GM12891 (cell line): ENCODE data around the gene EBF4.

Source experiments
- DNase-seq: peaks from one replicate; pipeline ENCODE4 v3.0.0; 2011; ENCODE audit warnings: low spot score; ENCODE audit not compliant: insufficient read length
- FAIRE-seq: peaks from 2 replicates; lab custom pipeline; 2011; peaks lifted over from hg19 to GRCh38; lab: Jason Lieb, UNC
- PAX5 ChIP-seq: IDR thresholded peaks from 2 replicates; pipeline ENCODE4 v1.6.1; 2011; ENCODE audit warnings: low read length, moderate library complexity, mild to moderate bottlenecking; ENCODE audit not compliant: insufficient read depth, severe bottlenecking
- POLR2A ChIP-seq: IDR thresholded peaks from 2 replicates; pipeline ENCODE4 v1.6.1; 2011; ENCODE audit warnings: low read depth, low read length, control low read depth
- POLR2AphosphoS5 ChIP-seq: IDR thresholded peaks from 2 replicates; pipeline ENCODE4 v1.6.1; 2011; ENCODE audit warnings: low read depth, low read length, control low read depth
- POU2F2 ChIP-seq: IDR thresholded peaks from 2 replicates; pipeline ENCODE4 v1.6.1; 2011; ENCODE audit warnings: low read depth, mild to moderate bottlenecking, control low read depth, low read length, moderate library complexity
- SPI1 ChIP-seq: IDR thresholded peaks from 2 replicates; pipeline ENCODE4 v1.6.1; 2011; ENCODE audit warnings: low read depth, low read length, control low read depth
- TAF1 ChIP-seq: IDR thresholded peaks from 2 replicates; pipeline ENCODE4 v1.6.1; 2011; ENCODE audit warnings: low read depth, low read length, control low read depth

EBF4 gene

DNA sequence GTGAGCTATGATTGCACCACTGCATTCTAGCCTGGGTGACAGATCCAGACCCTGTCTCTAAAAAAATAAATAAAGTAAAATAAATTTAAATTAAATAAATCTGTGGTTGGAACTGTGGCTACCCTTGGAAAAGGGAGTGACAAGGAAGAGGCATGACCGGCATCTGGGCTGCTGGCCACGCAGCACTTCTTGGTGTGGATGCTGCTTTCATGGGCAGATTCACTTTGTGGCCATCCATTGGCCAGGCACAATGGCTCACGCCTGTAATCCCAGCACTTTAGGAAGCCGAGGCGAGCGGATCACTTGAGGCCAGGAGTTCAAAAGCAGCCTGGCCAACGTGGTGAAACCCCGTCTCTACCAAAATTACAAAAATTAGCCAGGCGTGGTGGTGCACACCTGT lies 16.1 kb downstream of the EBF4 start:
- no peak for FAIRE-seq

DNA sequence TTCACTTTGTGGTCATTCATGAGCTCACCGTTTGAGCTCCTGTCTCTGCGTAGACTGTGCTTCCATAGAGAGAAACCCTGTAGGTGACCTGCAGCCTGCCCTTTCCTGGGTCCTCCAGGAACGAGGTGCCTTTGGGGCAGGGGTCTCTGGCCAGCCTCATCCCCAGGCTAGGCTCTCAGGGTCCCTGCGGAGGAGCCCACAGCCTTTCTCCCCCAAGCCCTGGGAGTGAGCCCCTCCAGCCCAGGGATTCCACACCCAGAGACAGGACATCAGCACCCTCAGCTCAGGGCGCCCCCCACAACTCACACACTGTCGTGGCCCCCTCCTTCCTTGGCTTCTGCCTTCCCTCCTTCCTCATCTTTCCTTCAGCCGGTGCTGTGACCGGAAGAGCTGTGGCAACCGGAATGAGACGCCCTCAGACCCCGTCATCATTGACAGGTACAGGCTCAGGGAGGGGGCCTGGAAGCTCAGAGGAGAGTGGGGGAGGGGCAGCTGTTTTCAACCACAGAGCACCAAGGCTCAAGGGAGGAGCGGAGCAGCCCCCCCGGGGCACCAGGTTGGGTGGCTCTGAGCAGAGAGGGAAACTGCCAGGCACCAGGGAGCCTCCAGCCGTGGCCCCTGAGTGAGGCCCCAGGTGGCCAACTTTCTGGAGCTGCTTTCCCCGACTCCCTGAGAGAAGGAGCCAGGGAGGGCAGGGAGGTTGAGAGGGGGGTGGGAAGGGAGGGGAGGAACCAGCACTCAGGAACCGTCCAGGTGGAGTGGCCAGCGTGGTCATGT lies 16.8 kb downstream of the EBF4 start:
- DNase-seq (no peak), FAIRE-seq (no peak)
- TF ChIP-seq POU2F2 (no peak), POLR2AphosphoS5 (no peak), PAX5 (no peak), POLR2A (no peak), SPI1 (no peak)

More for the DNA sequence above, 16.1 kb downstream of the EBF4 start:
- TF ChIP-seq POLR2A: no peak
- no peak for TF ChIP-seq TAF1
- TF ChIP-seq POU2F2: no peak
- no peak for DNase-seq

DNA sequence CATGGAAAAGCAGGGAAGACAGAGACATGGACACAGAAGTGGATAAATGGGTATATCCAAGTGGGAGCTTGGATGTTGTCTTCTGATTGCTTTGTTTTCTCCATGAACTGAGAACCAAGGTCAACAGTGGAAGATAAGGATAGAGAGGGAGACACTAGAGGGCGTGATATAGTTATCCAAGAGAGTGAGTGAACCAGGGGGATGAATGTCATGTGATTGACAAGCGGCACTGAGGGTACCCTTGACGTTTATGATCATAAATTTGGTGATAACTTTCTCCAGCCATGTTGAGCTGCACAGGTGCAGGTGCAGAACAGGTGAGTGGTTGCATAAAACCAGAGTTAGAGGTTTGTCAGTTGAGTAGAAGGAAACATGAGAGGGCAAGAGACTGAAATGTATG lies 20.7 kb downstream of the EBF4 start:
- TF ChIP-seq POU2F2 (no peak), TAF1 (no peak), PAX5 (no peak), POLR2AphosphoS5 (no peak), POLR2A (no peak), SPI1 (no peak)
- FAIRE-seq (peak; percentile 71), DNase-seq (no peak)

DNA sequence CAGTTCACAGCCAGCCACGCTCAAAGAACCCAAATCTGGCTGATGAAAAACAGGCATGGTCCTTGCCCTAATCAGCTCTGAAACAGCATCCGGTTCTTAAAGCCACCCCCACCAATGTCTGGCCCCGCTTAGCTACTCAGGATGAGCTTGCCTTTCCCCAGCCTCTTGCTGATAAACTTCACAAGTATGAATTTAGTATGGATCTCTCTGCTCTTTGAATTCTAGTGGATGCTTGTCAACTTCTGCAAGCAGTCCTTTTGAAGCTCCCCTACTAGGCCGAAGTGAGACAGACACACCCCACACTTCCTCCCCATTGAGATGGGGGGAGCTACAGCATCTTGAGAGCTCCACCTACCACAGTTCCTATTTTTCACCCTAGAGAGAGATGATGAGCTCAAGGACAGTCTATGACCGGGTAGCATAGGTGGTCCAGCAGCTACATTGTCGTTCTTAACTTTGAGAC lies 36.7 kb downstream of the EBF4 start:
- peak; percentile 67 for TF ChIP-seq SPI1
- no peak for TF ChIP-seq PAX5
- no peak for DNase-seq
- FAIRE-seq: peak; percentile 47

DNA sequence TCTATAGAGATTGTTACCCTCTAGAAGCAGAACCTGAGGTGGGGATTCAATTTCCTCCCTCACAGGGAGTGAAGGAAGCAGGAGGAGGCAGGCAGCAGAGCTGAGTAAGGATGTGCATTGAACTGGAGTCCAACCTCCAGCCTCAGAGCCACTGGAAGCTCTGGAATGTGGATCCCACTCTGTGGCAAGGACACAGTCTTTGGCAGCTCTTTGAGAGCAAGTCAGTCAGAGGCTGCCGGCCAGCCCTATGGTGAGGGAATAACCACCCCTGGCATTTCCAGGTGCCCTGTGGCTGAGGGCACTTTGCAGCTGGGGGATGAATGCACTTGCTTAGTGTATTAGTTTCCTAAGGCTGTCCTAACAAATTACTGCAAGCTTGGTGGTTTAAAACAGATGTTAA lies 37.2 kb downstream of the EBF4 start:
- DNase-seq: no peak
- FAIRE-seq: no peak
- TF ChIP-seq PAX5 (no peak), POU2F2 (no peak), TAF1 (no peak), POLR2A (no peak), POLR2AphosphoS5 (no peak), SPI1 (no peak)

DNA sequence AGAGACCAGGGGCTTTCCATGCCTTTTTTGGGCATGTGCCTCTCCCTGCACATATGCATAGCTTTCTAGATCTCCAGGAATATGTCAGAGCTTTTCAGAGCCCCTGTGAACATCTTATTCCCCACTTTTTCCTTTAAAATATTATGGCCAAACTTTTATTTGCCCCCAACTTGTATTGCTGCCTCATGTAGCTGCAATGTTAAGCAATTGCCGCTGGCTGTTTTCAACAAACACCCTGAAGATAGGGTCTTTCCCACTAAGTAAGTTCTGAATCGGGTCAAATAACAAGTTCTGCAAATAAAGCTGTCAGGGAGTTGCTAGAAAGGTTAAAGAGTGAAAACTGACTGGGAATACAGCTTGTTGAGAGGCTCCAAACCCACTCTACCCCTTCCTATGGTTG lies 42.3 kb downstream of the EBF4 start:
- no peak for TF ChIP-seq POLR2A
- TF ChIP-seq SPI1: no peak
- no peak for TF ChIP-seq POLR2AphosphoS5
- TF ChIP-seq POU2F2: no peak
- TF ChIP-seq TAF1: no peak
- TF ChIP-seq PAX5: no peak
- no peak for DNase-seq
- FAIRE-seq: no peak

DNA sequence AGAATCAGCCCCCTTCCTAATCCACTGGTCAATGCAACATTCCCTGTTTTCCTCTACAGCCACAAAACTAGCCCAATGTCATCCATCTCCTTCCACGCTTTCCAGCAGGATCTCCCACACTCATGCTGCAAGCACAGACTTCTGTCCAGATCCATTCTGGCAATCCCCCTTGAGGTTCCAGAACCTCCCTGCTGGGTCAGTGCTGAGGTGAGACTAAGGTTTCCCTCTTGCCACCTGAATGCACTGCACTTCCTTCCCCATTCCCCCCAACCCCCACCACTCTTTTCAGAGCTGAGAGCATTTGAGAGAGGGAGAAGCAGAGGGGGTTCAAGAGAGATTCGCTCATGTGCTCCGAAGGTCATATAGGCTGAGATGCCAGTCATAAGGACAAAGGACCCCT lies 43.9 kb downstream of the EBF4 start:
- FAIRE-seq: no peak

DNA sequence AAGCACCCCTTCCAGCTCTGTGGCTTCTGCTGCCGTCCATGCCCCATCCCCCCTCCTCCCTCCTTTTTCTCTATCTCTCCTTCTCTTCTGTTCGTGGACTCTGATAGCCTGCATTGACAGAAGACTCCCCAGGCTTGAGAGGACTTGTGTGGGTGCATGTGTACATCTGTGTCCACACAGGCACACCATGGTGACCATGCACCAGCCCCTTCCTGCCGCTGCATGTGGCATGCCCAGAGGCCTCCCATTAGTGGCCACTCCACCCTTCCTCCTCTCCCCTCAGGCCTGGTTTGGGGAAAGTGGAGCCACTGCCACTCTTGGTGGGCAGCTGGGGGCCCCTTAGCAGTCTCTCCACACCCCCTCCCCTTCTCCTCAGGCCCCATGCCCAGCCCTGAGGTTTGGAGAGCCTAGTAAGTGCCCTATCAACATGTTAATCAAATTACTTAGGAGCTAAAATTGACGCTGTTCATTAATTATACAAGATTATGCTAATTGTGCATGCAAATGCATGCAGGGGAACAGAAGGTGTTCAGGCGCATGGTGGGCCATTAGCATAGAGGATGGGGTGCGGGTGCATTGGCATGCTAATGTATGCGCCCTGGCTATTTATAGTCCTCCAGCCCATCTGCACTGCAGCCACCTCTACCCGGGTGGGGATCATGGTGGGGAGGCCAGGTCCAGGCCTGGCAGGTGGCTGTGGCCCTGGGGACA lies 45.9 kb downstream of the EBF4 start:
- no peak for FAIRE-seq
- TF ChIP-seq SPI1 (no peak), POLR2AphosphoS5 (no peak), PAX5 (no peak), POLR2A (no peak), TAF1 (no peak), POU2F2 (no peak)
- no peak for DNase-seq

More for the DNA sequence above, 43.9 kb downstream of the EBF4 start:
- DNase-seq: no peak
- TF ChIP-seq POLR2AphosphoS5 (no peak), PAX5 (no peak), POLR2A (no peak), TAF1 (no peak), SPI1 (no peak), POU2F2 (no peak)

DNA sequence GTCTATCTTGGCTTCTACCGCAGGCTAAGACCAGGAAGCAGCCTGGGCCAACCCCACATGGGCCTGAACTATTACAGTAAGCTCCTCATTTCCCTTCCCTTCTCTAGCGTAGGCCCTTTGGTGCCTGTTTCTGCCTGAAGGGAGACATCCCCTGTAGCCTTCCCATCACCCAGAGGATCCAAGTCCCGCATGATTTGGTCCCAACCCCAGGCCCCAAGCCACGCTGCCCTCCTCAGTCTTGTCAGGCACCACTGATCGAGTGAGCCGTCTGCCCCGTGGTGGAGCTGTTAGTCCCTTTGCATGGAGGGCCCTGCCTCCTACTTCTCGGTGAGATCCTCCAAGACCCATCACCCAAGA lies 46.4 kb downstream of the EBF4 start:
- TF ChIP-seq POLR2AphosphoS5 (no peak), TAF1 (no peak), SPI1 (no peak), POU2F2 (no peak), POLR2A (no peak), PAX5 (no peak)
- no peak for FAIRE-seq
- no peak for DNase-seq

DNA sequence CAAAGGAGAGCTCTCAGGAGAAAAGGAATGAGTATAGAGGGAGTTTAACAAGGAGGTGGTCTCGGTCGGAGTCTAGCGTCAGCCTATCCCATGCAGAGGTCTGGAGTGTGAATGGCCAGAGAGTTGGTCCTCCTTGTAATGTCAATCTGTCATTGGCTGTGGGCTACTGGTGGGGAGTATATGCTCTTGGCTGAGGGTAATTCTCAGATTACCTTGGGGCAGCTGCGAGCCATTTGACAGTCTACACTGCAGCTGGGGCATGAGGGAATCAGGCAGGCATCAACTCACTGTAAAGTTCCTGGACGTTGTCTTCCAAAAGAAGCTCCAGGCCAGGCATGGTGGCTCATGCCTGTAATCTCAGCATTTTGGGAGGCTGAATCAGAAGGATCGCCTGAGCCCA lies 48.1 kb downstream of the EBF4 start:
- no peak for DNase-seq
- TF ChIP-seq POLR2A (no peak), PAX5 (no peak), SPI1 (no peak), POLR2AphosphoS5 (no peak), TAF1 (no peak), POU2F2 (no peak)
- no peak for FAIRE-seq
